Activated CD4-positive, alpha-beta T cell treated with anti-CD3 and anti-CD28 coated beads, Interleukin-2, amount 10 ng/mL, durations not matched to agents 24 days and 14 days (primary cell): ENCODE measurements around the gene RBM44. TPM values are rescaled to one million over a fixed set of nuclear protein-coding genes. Genes with fewer than 3 reads are reported as not detected.
"Not testable (repeated sequence)": the region's sequence is repeated elsewhere in the genome, so short reads cannot be mapped to it uniquely, and the experiment has no call there.

ENCODE experiments used
- DNase-seq: peaks from one replicate; pipeline ENCODE4 v3.0.0; 2022
- H3K27ac Mint-ChIP-seq: one replicate; pipeline ENCODE4 v1.8.0; 2022; ENCODE audit warnings: mild to moderate bottlenecking, mixed read lengths
- H3K27me3 Mint-ChIP-seq: one replicate; pipeline ENCODE4 v1.8.0; 2022; ENCODE audit warnings: mixed read lengths
- H3K36me3 Mint-ChIP-seq: one replicate; pipeline ENCODE4 v1.8.0; 2022; ENCODE audit warnings: low read depth, mild to moderate bottlenecking, mixed read lengths
- H3K4me1 Mint-ChIP-seq: one replicate; pipeline ENCODE4 v1.8.0; 2021; ENCODE audit warnings: mixed read lengths
- H3K4me3 Mint-ChIP-seq: one replicate; pipeline ENCODE4 v1.8.0; 2022; ENCODE audit warnings: mild to moderate bottlenecking, moderate library complexity, mixed read lengths
- H3K9me3 Mint-ChIP-seq: one replicate; pipeline ENCODE4 v1.8.0; 2021; ENCODE audit warnings: mixed read lengths
- intact Hi-C: fragments of 100-400 bp; cut with micrococcal nuclease; formaldehyde crosslinking; loops from one replicate; pipeline ENCODE4 v1.15.1; 2023
- total RNA-seq: library from RNA; stranded (reverse); gene quantifications from 2 replicates; pipeline ENCODE4 v1.2.3, GENCODE V29; 2022

Gene RBM44
- 0.42 and 0.57 TPM in 2 replicates for total RNA-seq

- no peaks in the 10 kb centered on the region for H3K36me3 Mint-ChIP-seq
- peak; percentile 44 for DNase-seq
- no peaks in the 10 kb centered on the region for H3K27me3 Mint-ChIP-seq
- intact Hi-C loops, result no loop called here
- no peak within 1 kb of the TSS for H3K27ac Mint-ChIP-seq
- H3K4me3 Mint-ChIP-seq, result no peak within 1 kb of the TSS
- H3K9me3 Mint-ChIP-seq, result no peaks in the 10 kb centered on the region
- no peaks in the 10 kb centered on the region for H3K4me1 Mint-ChIP-seq
Measured at GRCh38 chr2:237798236-237799059, at the start of gene RBM44. Gene RBM44, plus strand, starts transcription at chr2:237798779. Its CDS starts 14,831 bp downstream, at chr2:237813610.

- no peaks in the 10 kb centered on the region for H3K27me3 Mint-ChIP-seq
- intact Hi-C loops, result loop anchor here (5.0 to 10.0 kb wide), 2 partner anchors 167 to 234 kb away; no protein-coding TSS in a partner anchor
- H3K4me3 Mint-ChIP-seq, result no peak overlapping the region
- DNase-seq, result no peak
- H3K27ac Mint-ChIP-seq, result no peak overlapping the region
- H3K36me3 Mint-ChIP-seq, result peaks cover 65% of the 10 kb centered on the region
- peaks cover 24% of the 10 kb centered on the region for H3K4me1 Mint-ChIP-seq
- H3K9me3 Mint-ChIP-seq, result no peaks in the 10 kb centered on the region
Measured at GRCh38 chr2:237749002-237749401, 49.6 kb upstream of the RBM44 start.

GRCh38 chr2:237749961-237750360, 48.6 kb upstream of the RBM44 start:
- intact Hi-C loops, result loop anchor here (5.0 to 10.0 kb wide), 2 partner anchors 168 to 235 kb away; no protein-coding TSS in a partner anchor
- no peak overlapping the region for H3K4me3 Mint-ChIP-seq
- peak overlapping the region; percentile 1 for H3K27ac Mint-ChIP-seq
- H3K9me3 Mint-ChIP-seq, result no peaks in the 10 kb centered on the region
- no peak for DNase-seq
- H3K4me1 Mint-ChIP-seq, result peaks cover 21% of the 10 kb centered on the region
- peaks cover 70% of the 10 kb centered on the region for H3K36me3 Mint-ChIP-seq
- H3K27me3 Mint-ChIP-seq, result no peaks in the 10 kb centered on the region

GRCh38 chr2:237750441-237750840, 48.1 kb upstream of the RBM44 start:
- intact Hi-C loops, H3K27ac Mint-ChIP-seq, H3K4me3 Mint-ChIP-seq, H3K27me3 Mint-ChIP-seq, DNase-seq, H3K9me3 Mint-ChIP-seq: not testable (repeated sequence)
- H3K4me1 Mint-ChIP-seq, result peaks cover 19% of the 10 kb centered on the region
- H3K36me3 Mint-ChIP-seq, result peaks cover 71% of the 10 kb centered on the region

- H3K36me3 Mint-ChIP-seq, result peaks cover 77% of the 10 kb centered on the region
- intact Hi-C loops, result no loop called here
- H3K4me3 Mint-ChIP-seq, result no peak overlapping the region
- no peaks in the 10 kb centered on the region for H3K9me3 Mint-ChIP-seq
- no peaks in the 10 kb centered on the region for H3K27me3 Mint-ChIP-seq
- H3K27ac Mint-ChIP-seq, result peak overlapping the region; percentile 73
- peak; percentile 75 for DNase-seq
- peaks cover 16% of the 10 kb centered on the region for H3K4me1 Mint-ChIP-seq
Measured at GRCh38 chr2:237752761-237753165, 45.8 kb upstream of the RBM44 start.

- H3K27ac Mint-ChIP-seq, result no peak overlapping the region
- H3K4me3 Mint-ChIP-seq, result no peak overlapping the region
- H3K27me3 Mint-ChIP-seq, result no peaks in the 10 kb centered on the region
- intact Hi-C loops, result no loop called here
- peaks cover 16% of the 10 kb centered on the region for H3K4me1 Mint-ChIP-seq
- peaks cover 73% of the 10 kb centered on the region for H3K36me3 Mint-ChIP-seq
- H3K9me3 Mint-ChIP-seq, result no peaks in the 10 kb centered on the region
- DNase-seq, result no peak
Measured at GRCh38 chr2:237754182-237754581, 44.4 kb upstream of the RBM44 start.

- Mint-ChIP-seq H3K36me3 (peaks cover 71% of the 10 kb centered on the region), H3K27me3 (no peaks in the 10 kb centered on the region), H3K9me3 (no peaks in the 10 kb centered on the region), H3K27ac (no peak overlapping the region), H3K4me3 (no peak overlapping the region), H3K4me1 (peaks cover 16% of the 10 kb centered on the region)
- intact Hi-C loops, result no loop called here
- DNase-seq, result no peak
Measured at GRCh38 chr2:237754626-237755248, 43.8 kb upstream of the RBM44 start.

GRCh38 chr2:237757616-237758015, 41.0 kb upstream of the RBM44 start:
- no peak for DNase-seq
- Mint-ChIP-seq H3K27me3 (no peaks in the 10 kb centered on the region), H3K27ac (no peak overlapping the region), H3K4me3 (no peak overlapping the region), H3K36me3 (peaks cover 75% of the 10 kb centered on the region), H3K4me1 (peaks cover 8% of the 10 kb centered on the region), H3K9me3 (no peaks in the 10 kb centered on the region)
- intact Hi-C loops, result no loop called here

GRCh38 chr2:237758185-237758584, 40.4 kb upstream of the RBM44 start:
- DNase-seq, result no peak
- Mint-ChIP-seq H3K36me3 (peaks cover 75% of the 10 kb centered on the region), H3K4me3 (no peak overlapping the region), H3K9me3 (no peaks in the 10 kb centered on the region), H3K27ac (no peak overlapping the region), H3K27me3 (no peaks in the 10 kb centered on the region), H3K4me1 (peaks cover 5% of the 10 kb centered on the region)
- intact Hi-C loops, result no loop called here

- peaks cover 74% of the 10 kb centered on the region for H3K36me3 Mint-ChIP-seq
- DNase-seq, result no peak
- no peaks in the 10 kb centered on the region for H3K27me3 Mint-ChIP-seq
- H3K9me3 Mint-ChIP-seq, result no peaks in the 10 kb centered on the region
- no peak overlapping the region for H3K4me3 Mint-ChIP-seq
- no peak overlapping the region for H3K27ac Mint-ChIP-seq
- peaks cover 5% of the 10 kb centered on the region for H3K4me1 Mint-ChIP-seq
- intact Hi-C loops, result no loop called here
Measured at GRCh38 chr2:237759176-237759575, 39.4 kb upstream of the RBM44 start.

GRCh38 chr2:237760506-237761502, 37.8 kb upstream of the RBM44 start:
- Mint-ChIP-seq H3K4me3 (no peak overlapping the region), H3K27me3 (no peaks in the 10 kb centered on the region), H3K36me3 (peaks cover 62% of the 10 kb centered on the region), H3K9me3 (no peaks in the 10 kb centered on the region), H3K4me1 (peaks cover 5% of the 10 kb centered on the region), H3K27ac (no peak overlapping the region)
- no peak for DNase-seq
- intact Hi-C loops, result no loop called here

- DNase-seq, H3K27me3 Mint-ChIP-seq, H3K4me3 Mint-ChIP-seq, H3K4me1 Mint-ChIP-seq, intact Hi-C loops, H3K9me3 Mint-ChIP-seq: not testable (repeated sequence)
- Mint-ChIP-seq H3K36me3 (peaks cover 61% of the 10 kb centered on the region), H3K27ac (peak overlapping the region; percentile 34)
Measured at GRCh38 chr2:237762291-237763182, 36.0 kb upstream of the RBM44 start.

GRCh38 chr2:237763812-237764211, 34.8 kb upstream of the RBM44 start:
- no peak for DNase-seq
- H3K4me3 Mint-ChIP-seq, result no peak overlapping the region
- intact Hi-C loops, result no loop called here
- peaks cover 61% of the 10 kb centered on the region for H3K36me3 Mint-ChIP-seq
- no peaks in the 10 kb centered on the region for H3K9me3 Mint-ChIP-seq
- H3K27ac Mint-ChIP-seq, result peak overlapping the region; percentile 51
- H3K27me3 Mint-ChIP-seq, result no peaks in the 10 kb centered on the region
- H3K4me1 Mint-ChIP-seq, result peaks cover 5% of the 10 kb centered on the region
